KOPT-K1 (cell line): Measurements from ENCODE around the gene OTOGL.

Experiments used
- H3K27ac ChIP-seq: fragments of 200-600 bp; sonication (generic); 2 replicates; pipeline ENCODE4 v1.5.1; 2016; ENCODE audit warnings: antibody characterized with exemption, mild to moderate bottlenecking, low read depth, low read length; ENCODE audit not compliant: poor library complexity, severe bottlenecking
- H3K36me3 ChIP-seq: fragments of 200-600 bp; sonication (generic); 2 replicates; pipeline ENCODE4 v1.5.1; 2017; ENCODE audit warnings: antibody characterized with exemption, mild to moderate bottlenecking, low read length, moderate library complexity; ENCODE audit not compliant: insufficient read depth
- H3K9me3 ChIP-seq: fragments of 200-600 bp; sonication (generic); 2 replicates; pipeline ENCODE4 v1.5.1; 2017; ENCODE audit warnings: antibody characterized with exemption, low read length, mild to moderate bottlenecking; ENCODE audit not compliant: insufficient read depth, poor library complexity, severe bottlenecking

The OTOGL gene

DNA sequence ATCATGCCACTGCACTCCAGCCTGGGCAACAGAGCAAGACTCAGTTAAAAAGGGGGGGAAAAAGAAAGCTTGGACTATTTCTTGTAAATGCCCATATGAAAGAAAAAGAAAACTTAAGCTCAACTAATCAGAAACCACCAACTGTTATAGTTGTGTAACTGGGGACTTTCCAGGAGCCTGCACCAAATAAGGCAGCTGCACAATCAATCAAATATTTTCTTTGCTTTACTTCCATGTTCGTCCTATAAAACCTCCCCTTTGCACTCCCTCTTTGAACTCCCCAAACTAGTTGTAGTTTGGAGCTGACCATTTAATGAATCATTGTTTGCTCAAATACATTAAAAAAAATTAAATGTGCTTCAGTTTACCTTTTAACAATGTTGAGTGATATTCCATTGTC is 54.9 kb downstream of the OTOGL start:
- Histone ChIP-seq H3K36me3 (no peaks in the 10 kb centered on the region), H3K27ac (no peak overlapping the region), H3K9me3 (no peaks in the 10 kb centered on the region)

DNA sequence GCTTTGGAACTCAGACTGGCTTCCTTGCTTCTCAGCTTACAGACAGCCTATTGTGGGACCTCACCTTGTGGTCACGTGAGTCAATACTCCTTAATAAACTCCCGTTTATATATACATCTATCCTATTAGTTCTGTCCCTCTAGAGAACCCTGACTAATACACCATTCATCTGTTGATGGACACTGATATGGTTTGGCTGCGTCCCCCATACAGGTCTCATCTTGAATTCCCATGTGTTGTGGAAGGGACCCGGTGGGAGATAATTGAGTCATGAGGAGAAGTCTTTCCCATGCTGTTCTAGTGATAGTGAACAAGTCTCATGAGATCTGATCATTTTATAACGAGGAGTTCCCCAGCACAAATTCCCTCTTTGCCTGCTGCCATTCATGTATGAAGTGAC is 57.0 kb downstream of the OTOGL start:
- Histone ChIP-seq H3K9me3 (no peaks in the 10 kb centered on the region), H3K36me3 (no peaks in the 10 kb centered on the region), H3K27ac (no peak overlapping the region)

DNA sequence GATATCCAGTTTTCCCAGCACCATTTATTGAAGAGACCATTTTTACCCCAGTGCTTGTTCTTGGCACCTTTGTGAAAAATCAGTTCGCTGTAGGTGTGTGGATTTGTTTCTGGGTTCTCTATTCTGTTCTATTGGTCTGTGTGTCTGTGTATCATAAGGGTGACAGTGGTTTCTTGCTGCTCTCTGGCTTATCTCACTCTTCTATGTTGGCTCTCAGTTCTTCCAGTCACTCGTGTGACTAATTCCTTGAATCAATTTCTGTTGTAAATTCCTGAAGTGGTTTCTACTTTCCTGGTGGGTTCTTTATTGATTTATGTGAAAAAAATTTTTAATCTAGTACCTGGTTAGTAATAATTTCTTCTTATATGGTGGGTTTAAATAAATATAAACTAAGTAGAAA is 58.3 kb downstream of the OTOGL start:
- Histone ChIP-seq H3K27ac (no peak overlapping the region), H3K36me3 (no peaks in the 10 kb centered on the region), H3K9me3 (no peaks in the 10 kb centered on the region)

DNA sequence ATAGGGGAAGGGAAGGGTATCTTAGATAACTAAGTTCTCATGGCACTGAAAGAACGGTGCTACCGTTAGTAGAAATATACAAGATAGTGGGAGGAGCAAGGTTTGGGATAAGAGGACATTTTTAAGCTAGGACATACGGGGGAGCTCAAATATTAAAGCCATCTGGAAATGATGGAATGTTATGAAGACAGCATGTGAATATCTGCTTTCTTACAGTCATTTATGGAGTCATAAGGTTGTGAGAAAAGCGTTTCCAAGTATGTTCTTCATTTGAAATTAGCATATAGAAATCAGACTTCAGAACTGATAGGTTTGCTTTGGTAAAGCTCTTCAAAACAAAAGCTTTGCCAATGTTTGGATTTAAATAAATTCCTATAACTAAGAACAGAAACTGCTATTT is 62.3 kb downstream of the OTOGL start:
- Histone ChIP-seq H3K36me3 (no peaks in the 10 kb centered on the region), H3K27ac (no peak overlapping the region), H3K9me3 (no peaks in the 10 kb centered on the region)

DNA sequence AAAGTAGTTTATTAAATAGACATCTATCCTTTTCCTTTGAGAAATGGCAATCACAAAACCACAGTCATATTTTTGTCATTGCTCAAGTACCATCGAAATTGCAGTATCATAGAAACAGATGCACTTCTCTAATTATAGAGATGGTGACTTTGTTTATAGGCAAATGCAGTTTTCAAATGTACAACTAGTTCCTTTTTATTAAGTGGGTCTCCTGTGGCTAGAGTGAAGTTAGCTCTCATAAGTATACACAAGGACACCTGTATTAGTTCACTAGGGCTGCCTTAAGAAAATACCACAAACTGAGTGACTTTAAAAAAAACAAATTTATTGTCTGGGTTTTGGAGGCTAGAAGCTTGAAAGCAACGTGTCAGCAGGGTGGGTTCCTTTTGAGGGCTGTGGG is 62.8 kb downstream of the OTOGL start:
- H3K36me3 ChIP-seq = no peaks in the 10 kb centered on the region
- H3K9me3 ChIP-seq = no peaks in the 10 kb centered on the region
- no peak overlapping the region for H3K27ac ChIP-seq

DNA sequence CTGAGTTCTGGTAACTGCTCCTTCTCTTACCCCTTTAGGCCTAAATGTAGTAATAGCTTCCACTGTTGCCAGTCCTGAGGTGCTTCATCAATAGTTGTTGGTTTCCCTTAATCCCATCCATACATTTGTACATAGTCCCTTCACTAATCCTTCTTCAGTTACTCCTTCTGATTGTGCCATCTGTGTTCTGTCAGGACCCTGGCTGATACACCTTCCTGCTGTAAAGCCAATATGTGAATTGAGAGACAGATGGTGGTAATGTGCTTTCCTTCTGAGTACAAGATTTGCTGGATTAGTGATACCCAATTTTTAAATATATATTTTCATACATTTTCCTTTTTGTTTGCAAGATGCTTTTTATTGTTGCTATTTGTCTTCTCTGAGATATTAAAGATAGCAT is 66.4 kb downstream of the OTOGL start:
- no peaks in the 10 kb centered on the region for H3K36me3 ChIP-seq
- H3K27ac ChIP-seq = no peak overlapping the region
- no peaks in the 10 kb centered on the region for H3K9me3 ChIP-seq

DNA sequence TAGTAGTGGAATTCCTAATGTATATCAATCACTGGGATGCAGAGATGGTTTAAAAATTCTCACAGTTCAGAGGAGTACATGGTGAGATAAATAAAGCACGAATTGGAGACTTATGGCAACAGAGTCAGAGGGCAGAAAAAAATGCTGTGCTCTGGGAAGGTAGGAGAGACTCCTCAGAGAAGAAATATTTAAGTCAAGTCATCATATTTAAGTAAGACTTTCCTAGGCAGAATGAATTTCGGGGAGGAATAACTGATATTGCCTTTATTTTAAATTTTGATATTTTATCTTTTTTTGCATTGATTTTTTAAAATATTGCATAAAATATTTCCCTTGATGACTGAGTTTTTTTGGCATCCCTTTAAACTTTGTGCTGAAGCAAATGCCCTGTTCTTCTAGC is 67.4 kb downstream of the OTOGL start:
- Histone ChIP-seq H3K36me3 (no peaks in the 10 kb centered on the region), H3K9me3 (no peaks in the 10 kb centered on the region), H3K27ac (no peak overlapping the region)

DNA sequence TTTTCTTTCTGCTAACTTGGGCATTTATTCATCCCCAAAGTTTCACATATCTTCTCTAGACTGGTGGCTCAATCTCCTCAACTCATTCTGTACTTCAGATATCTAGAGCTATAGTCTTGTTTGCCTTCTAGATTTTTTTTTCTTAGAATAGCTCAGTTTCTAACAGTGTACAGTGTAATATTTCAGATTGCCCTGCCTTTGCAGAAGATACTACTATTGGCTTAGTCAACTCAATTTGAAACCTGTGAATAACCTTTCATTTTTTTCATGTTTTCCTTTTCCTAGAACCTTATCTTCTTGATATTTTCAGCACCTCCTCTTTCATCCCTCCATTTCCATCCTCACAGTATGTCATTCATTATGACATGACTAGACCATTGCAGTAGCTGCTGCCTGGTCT is 69.6 kb downstream of the OTOGL start:
- no peaks in the 10 kb centered on the region for H3K9me3 ChIP-seq
- H3K36me3 ChIP-seq = no peaks in the 10 kb centered on the region
- no peak overlapping the region for H3K27ac ChIP-seq

DNA sequence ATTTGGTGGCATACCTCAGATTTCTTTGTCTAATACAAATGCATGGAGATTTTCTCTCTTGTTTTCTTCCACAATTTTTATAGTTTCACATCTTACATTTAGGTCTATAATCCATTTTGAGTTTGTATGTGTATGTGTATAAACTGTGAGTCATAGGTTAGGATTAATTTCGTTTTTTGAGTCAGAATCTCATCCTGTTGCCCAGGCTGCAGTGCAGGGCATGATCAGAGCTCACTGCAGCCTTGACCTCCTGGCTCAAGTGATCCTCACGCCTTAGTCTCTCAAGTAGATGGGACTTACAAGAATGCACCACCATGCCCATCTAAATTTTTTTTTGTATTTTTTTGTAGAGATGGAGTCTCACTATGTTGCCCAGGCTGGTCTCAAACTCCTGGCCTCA is 71.6 kb downstream of the OTOGL start:
- Histone ChIP-seq H3K36me3 (no peaks in the 10 kb centered on the region), H3K9me3 (no peaks in the 10 kb centered on the region), H3K27ac (no peak overlapping the region)

DNA sequence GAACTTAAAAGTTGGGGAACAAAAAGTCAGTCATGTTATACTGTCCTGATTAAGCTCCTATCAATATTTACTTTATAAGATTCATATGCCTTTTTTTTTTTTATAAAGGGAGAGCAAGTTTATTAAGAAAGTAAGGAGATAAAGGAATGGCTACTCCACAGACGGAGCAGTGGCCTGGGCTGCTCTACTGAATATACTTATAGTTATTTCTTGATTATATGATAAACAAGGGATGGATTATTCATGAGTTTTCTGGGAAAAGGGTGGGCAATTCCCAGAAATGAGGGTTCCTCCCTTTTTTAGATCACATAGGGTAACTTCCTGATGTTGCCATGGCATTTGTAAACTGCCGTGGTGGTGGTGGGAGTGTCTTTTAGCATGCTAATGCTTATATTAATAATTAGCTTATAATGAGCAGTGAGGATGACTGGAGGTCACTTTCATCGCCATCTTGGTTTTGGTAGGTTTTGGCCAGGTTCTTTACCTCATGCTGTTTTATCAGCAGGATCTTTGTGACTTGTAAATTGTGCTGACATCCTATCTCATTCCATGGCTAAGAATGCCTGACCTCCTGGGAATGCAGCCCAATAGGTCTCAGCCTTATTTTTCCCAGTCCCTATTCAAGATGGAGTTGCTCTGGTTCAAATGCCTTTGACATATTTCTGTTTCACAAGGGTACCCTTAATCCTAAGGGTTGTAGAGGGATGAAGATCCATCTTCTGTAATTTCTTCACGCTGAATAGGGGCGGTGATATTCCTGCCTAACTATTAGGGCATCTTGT is 73.9 kb downstream of the OTOGL start:
- no peaks in the 10 kb centered on the region for H3K36me3 ChIP-seq
- no peaks in the 10 kb centered on the region for H3K9me3 ChIP-seq
- no peak overlapping the region for H3K27ac ChIP-seq

DNA sequence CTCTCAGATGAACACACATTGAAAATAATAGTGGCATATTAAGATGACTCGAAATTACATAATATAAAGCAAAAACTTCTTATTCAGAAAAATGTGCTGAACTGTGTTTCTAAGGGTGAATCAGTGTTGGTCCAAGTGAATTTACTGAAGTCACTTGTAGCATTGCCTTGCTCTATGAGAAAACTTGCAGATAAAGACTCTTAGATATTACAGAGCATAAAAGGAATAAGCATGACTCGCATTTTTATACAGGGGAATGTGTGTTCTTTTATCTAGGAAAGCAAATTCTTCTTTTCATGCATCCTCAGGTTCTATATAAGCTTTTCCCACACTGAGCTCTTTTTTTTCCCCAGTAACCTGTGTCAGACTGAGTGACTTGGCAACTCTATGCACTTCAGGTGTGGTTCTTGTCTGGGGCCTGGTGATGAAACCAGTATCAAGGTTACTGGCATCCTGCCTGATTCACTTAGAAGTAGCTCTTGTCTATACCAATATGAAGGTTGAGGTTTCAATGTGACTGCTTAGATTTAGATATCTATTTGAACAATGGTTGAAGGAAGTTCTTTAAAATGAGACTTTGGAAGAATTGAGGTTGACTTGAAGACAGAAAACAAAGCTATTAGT is 76.1 kb downstream of the OTOGL start:
- Histone ChIP-seq H3K36me3 (no peaks in the 10 kb centered on the region), H3K27ac (no peak overlapping the region), H3K9me3 (no peaks in the 10 kb centered on the region)

DNA sequence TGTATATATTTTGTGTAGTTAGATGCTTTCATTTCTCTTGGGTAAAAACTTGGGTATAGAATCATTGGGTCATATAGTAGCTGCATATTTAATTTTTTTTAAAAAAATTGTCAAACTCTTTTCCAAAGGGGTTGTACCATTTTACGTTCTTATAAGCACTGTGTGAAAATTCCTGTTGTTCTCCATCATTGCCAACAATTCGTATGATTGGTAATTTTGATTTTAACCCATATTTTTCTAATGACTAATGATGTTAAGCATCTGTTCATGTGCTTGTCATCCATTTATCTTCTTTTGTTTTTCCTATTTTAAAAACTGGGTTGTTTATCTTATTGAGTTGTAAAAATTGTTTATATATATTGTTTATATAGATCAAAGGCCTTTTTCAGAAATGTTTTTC is 77.4 kb downstream of the OTOGL start:
- no peaks in the 10 kb centered on the region for H3K9me3 ChIP-seq
- no peak overlapping the region for H3K27ac ChIP-seq
- H3K36me3 ChIP-seq = no peaks in the 10 kb centered on the region

DNA sequence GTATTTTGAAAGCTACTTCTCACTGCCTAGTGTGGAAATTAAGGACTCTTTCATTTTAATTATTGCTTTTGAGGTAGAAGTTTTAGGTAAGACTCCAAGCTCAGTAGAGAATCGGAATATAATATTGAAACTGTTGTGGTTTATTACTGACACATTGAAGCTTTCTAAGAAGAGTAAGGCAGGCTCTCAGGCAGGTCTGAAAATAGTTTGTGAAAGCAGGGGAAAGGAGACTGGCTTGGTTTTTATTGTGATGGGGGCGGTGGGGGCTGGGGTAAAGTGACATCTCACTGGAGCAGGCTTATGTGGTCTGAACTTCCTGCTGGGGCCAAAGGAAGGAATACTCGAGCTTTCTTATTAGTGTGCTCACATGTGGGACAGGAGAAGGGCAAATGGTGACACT is 79.5 kb downstream of the OTOGL start:
- no peak overlapping the region for H3K27ac ChIP-seq
- H3K9me3 ChIP-seq = no peaks in the 10 kb centered on the region

DNA sequence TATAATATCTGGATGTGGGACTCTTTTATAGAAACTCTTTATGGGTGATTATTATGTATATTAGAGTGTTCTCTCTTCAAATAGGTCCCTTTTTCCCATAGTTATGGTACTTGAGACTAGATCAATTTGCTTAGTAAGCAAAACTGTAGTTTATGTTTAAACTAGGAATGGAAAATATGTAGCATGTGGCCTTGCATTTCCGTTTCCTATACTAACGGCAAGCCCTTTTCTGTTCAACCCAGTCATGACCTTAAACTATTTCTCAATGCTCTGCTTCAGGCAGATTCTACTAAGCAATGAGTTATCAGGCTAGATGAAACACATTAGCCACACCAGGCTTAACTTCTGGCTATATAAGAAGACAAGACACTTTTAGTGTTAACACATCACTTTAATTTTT is 84.6 kb downstream of the OTOGL start:
- no peaks in the 10 kb centered on the region for H3K36me3 ChIP-seq
- H3K27ac ChIP-seq = no peak overlapping the region
- H3K9me3 ChIP-seq = no peaks in the 10 kb centered on the region

More for the DNA sequence above, 79.5 kb downstream of the OTOGL start:
- no peaks in the 10 kb centered on the region for H3K36me3 ChIP-seq

DNA sequence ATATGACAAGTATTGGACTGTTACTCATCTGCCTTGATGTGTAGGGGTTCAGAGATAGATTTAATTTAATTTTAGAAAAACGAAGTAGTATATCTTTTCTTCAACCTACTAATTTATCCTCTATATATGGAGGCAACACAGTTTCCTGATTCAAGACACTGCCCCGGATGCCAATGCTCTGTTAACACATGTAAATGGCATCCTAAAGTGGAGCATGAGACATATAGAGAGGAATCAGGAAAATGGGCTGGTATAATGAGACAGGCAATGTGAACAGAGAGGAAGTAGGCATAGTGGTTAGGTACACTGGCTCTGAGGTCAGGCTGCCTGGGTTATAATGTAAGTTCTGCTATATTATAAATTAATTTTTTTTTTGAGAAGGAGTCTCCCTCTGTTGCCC is 85.6 kb downstream of the OTOGL start:
- H3K9me3 ChIP-seq = no peaks in the 10 kb centered on the region
- H3K27ac ChIP-seq = no peak overlapping the region
- no peaks in the 10 kb centered on the region for H3K36me3 ChIP-seq

DNA sequence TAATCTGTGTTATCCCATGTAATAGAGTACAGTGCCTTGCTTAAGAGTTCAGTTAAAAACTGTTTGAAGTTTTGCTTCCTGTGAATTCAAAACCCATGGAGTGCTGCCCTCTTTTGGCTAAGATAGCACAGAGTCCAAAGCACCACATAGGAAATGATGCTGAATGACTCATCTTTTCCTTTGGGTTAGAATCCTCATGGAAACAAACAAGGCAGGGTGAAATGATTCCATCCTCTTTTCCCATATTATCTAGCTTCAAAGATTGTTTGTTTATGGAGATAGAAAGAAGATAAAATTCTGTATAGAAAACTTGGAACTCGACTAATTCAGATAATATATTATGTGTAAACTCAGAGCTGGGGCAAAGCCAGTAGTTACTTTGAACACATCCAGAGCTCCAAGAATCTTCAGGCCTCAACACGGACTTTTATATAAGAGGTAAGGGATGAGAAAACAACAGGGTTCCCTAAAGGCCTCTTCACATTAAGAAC is 87.4 kb downstream of the OTOGL start:
- Histone ChIP-seq H3K9me3 (no peaks in the 10 kb centered on the region), H3K27ac (no peak overlapping the region), H3K36me3 (no peaks in the 10 kb centered on the region)
